Upper lobe of left lung (tissue), 4 donors: ENCODE measurements around the gene SP9.

Source experiments
- EP300 ChIP-seq, 4 donors: sonication (generic); formaldehyde crosslinking; IDR thresholded peaks; one replicate each; pipeline ENCODE4 v1.5.1; 2017; ENCODE audit warnings: antibody characterized with exemption in 4 of 4, control low read depth in 2 of 4
- POLR2A ChIP-seq, 4 donors: fragments of 450-650 bp; IDR thresholded peaks; one replicate each; pipeline ENCODE4 v1.5.1; 2016 to 2017; ENCODE audit warnings: antibody characterized with exemption in 4 of 4, mild to moderate bottlenecking in 2 of 4
- POLR2AphosphoS5 ChIP-seq, 2 donors: sonication (generic); formaldehyde crosslinking; IDR thresholded peaks; one replicate each; pipeline ENCODE4 v1.5.1; 2017; ENCODE audit warnings: antibody characterized with exemption in 2 of 2
- TF ChIP-seq, protein P1 (sequence below), 6 experiments: fragments of 450-650 bp in 4 of 6; fragments of 200-600 bp in 2 of 6; sonication (generic) in 2 of 6; IDR thresholded peaks; one replicate each; pipeline ENCODE4 v1.5.1; 2016 to 2019; ENCODE audit warnings: antibody characterized with exemption in 6 of 6

DNA sequence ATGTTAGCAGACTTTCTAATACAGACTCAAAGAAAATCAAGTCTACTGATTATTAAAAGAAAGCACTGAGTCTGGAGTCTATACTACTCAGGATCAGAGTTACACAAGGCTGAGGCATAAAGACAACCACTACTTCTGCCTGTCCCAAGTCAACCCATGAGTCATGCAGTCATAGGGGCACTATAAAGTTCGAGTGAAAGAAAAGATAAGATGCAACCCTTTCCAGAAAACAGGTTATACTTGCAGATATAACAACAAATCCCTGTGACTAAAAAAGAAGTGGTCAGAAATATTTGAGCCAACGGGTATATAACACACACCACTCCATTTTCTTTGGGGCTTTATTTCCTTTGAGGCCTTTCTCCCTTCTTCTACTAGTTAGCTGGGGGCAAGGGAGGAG lies 42.2 kb downstream of the SP9 start:
- TF ChIP-seq, protein P1, sequence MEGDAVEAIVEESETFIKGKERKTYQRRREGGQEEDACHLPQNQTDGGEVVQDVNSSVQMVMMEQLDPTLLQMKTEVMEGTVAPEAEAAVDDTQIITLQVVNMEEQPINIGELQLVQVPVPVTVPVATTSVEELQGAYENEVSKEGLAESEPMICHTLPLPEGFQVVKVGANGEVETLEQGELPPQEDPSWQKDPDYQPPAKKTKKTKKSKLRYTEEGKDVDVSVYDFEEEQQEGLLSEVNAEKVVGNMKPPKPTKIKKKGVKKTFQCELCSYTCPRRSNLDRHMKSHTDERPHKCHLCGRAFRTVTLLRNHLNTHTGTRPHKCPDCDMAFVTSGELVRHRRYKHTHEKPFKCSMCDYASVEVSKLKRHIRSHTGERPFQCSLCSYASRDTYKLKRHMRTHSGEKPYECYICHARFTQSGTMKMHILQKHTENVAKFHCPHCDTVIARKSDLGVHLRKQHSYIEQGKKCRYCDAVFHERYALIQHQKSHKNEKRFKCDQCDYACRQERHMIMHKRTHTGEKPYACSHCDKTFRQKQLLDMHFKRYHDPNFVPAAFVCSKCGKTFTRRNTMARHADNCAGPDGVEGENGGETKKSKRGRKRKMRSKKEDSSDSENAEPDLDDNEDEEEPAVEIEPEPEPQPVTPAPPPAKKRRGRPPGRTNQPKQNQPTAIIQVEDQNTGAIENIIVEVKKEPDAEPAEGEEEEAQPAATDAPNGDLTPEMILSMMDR (IDR thresholded peaks at IDR 0.05) = no peak
- TF ChIP-seq POLR2A (IDR thresholded peaks at IDR 0.05) = no peak
- no peak for TF ChIP-seq POLR2AphosphoS5 (IDR thresholded peaks at IDR 0.05)
- TF ChIP-seq EP300 (IDR thresholded peaks at IDR 0.05) = no peak
